Adrenal gland (tissue), 12 donors: ENCODE results near the gene RIMBP2. TPM values are rescaled to one million over a fixed set of nuclear protein-coding genes. Genes with fewer than 3 reads are reported as not detected.

ENCODE experiments used
- DNase-seq, 7 donors: peaks; one replicate each; pipeline ENCODE4 v3.0.0-alpha.2; 2019 to 2020
- H3K27ac ChIP-seq, 5 donors: fragments of 200-600 bp; sonication (generic) in 4 of 5; 1 replicate in 3 of 5; 2 replicates in 2 of 5; pipeline versions ENCODE4 v1.5.1 to v1.8.0; 2016 to 2020; ENCODE audit warnings: mild to moderate bottlenecking in 1 of 5
- H3K27me3 ChIP-seq: fragments of 200-600 bp; 2 replicates; pipeline ENCODE4 v1.8.0; 2021
- H3K36me3 ChIP-seq, 2 donors: fragments of 200-600 bp; replicated peaks in 1 of 2; 1 replicate in 1 of 2; 2 replicates in 1 of 2; pipeline versions ENCODE4 v1.5.1 to v1.8.0; 2018 to 2022
- H3K4me1 ChIP-seq, 2 donors: fragments of 200-600 bp; replicated peaks in 1 of 2; 1 replicate in 1 of 2; 2 replicates in 1 of 2; pipeline versions ENCODE4 v1.5.1 to v1.8.0; 2018 to 2021
- H3K4me3 ChIP-seq, 4 donors: fragments of 200-600 bp; sonication (generic) in 3 of 4; one replicate each; pipeline ENCODE4 v1.5.1; 2016 to 2018
- H3K9me3 ChIP-seq, 3 donors: fragments of 200-600 bp; sonication (generic) in 1 of 3; replicated peaks in 1 of 3; 1 replicate in 2 of 3; 2 replicates in 1 of 3; pipeline versions ENCODE4 v1.5.1 to v1.8.0; 2016 to 2021
- POLR2A ChIP-seq, 2 donors: fragments of 450-650 bp; IDR thresholded peaks; one replicate each; pipeline ENCODE4 v1.6.1; 2017; ENCODE audit warnings: antibody characterized with exemption in 2 of 2, mild to moderate bottlenecking in 2 of 2, moderate library complexity in 1 of 2
- WGBS, 4 donors: extraction: QIAGEN DNeasy Blood & Tissue Kit in 2 of 4; methylation state at CpG; one replicate each; pipeline versions ENCODE4 v1.1.5 to v1.1.7; 2013 to 2017; 5-methylcytosine and 5-hydroxymethylcytosine counted together
- intact Hi-C, 2 donors: fragments of 100-400 bp; cut with DNase I; formaldehyde crosslinking; loops; one replicate each; pipeline versions ENCODE4 v1.14.1 to v1.15.0; 2022 to 2023
- polyA plus RNA-seq, 3 donors: library from polyadenylated mRNA; stranded (reverse); fragments of 200-250 nt in 2 of 3; fragments of 350-450 nt in 1 of 3; fragmentation: Illumina TruSeq in 1 of 3; extraction: RNeasy Lipid Tissue Mini Kit (QIAGEN cat#74804) in 1 of 3; gene quantifications; one replicate each; pipeline ENCODE4 v1.2.3, GENCODE V29; 2013 to 2014
- total RNA-seq, 9 donors: library from RNA; depleted of rRNA in 4 of 9; stranded (reverse); fragments of >200 nt in 4 of 9; fragments of 120-200 nt in 1 of 9; fragmentation: NEBNext Ultra II Directional in 1 of 9; extraction: Animal tissue kit (Norgen Biotek cat#: 25700) in 1 of 9; gene quantifications; one replicate each; pipeline versions ENCODE4 v1.1.0 to v1.2.4, GENCODE V29; 2013 to 2023
- TF ChIP-seq, protein P1 (sequence below), 6 experiments: fragments of 450-650 bp in 4 of 6; fragments of 200-600 bp in 2 of 6; sonication (generic) in 1 of 6; IDR thresholded peaks; 1 replicate in 5 of 6; 2 replicates in 1 of 6; pipeline versions ENCODE4 v1.5.1 to v1.8.0; 2016 to 2021; ENCODE audit warnings: antibody characterized with exemption in 6 of 6, mild to moderate bottlenecking in 2 of 6, moderate library complexity in 1 of 6
- donor health status: healthy with polysubstance abuse.
- donor health status: Bipolar disorder and iron deficiency.
- donor health status: DM: yes; HTN: yes; CAD: no.
- donor health status: DM: no; HTN: no; CAD: no.
- donor health status: DM: no; HTN: no; CAD: no.
- donor health status: DM: yes; HTN: yes; CAD: no.

Gene RIMBP2
- total and polyA plus RNA-seq, 12 donors: 0.18 to 23.9 (median 6.3) TPM; not detected in 2

DNA sequence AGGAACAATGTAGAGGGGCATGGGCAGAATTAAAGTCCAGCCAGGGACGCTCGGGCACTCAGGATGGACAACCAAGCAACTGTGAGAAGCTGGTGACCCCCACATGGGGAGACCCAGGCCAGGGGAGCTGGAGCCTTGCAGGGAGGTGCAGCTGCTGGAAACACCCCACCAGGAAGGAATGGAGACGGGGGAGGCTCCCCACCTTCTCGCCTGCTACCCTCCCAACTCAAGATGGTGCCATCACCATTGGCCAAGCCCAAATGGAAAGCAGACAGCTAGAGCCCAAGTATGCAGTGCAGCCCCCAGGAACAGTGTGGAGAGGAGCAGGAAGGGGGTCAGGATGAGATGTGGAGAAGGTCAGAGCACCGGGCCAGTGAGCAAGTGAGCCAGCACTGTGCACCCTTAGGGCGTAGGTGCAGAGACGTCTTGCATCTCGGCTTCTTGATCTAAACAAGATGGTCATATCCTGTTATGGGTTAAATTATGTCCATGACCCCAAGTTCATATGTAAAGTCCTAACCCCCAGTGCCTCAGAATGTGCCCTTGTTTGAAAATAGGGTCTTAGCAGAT lies 159.5 kb downstream of the RIMBP2 start:
- no peak for DNase-seq
- H3K9me3 ChIP-seq: no peaks in the 10 kb centered on the region
- intact Hi-C loops: no loop called here
- no peaks in the 10 kb centered on the region for H3K27me3 ChIP-seq
- H3K4me3 ChIP-seq: no peak overlapping the region
- H3K4me1 ChIP-seq: no peaks in the 10 kb centered on the region
- H3K36me3 ChIP-seq: no peaks in the 10 kb centered on the region
- TF ChIP-seq, protein P1, sequence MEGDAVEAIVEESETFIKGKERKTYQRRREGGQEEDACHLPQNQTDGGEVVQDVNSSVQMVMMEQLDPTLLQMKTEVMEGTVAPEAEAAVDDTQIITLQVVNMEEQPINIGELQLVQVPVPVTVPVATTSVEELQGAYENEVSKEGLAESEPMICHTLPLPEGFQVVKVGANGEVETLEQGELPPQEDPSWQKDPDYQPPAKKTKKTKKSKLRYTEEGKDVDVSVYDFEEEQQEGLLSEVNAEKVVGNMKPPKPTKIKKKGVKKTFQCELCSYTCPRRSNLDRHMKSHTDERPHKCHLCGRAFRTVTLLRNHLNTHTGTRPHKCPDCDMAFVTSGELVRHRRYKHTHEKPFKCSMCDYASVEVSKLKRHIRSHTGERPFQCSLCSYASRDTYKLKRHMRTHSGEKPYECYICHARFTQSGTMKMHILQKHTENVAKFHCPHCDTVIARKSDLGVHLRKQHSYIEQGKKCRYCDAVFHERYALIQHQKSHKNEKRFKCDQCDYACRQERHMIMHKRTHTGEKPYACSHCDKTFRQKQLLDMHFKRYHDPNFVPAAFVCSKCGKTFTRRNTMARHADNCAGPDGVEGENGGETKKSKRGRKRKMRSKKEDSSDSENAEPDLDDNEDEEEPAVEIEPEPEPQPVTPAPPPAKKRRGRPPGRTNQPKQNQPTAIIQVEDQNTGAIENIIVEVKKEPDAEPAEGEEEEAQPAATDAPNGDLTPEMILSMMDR (IDR thresholded peaks at IDR 0.05): no peak
- no peak overlapping the region for H3K27ac ChIP-seq
- WGBS, 4 donors: 75 to 83% (median 80%) methylated on average over 6 to 8 of the region's 8 CpGs

- no peak overlapping the region for H3K4me3 ChIP-seq
- intact Hi-C loops: no loop called here
- H3K9me3 ChIP-seq: no peaks in the 10 kb centered on the region
- no peaks in the 10 kb centered on the region for H3K36me3 ChIP-seq
- no peaks in the 10 kb centered on the region for H3K4me1 ChIP-seq
- H3K27ac ChIP-seq: peak overlapping the region in 1 of 5 donors; percentile 13
- peak in 3 of 7 donors; percentile 21 to 87 (median 22) for DNase-seq
- no peak for TF ChIP-seq POLR2A (IDR thresholded peaks at IDR 0.05)
- WGBS, 4 donors: 35 to 51% (median 44%) methylated on average over 20 of the region's 20 CpGs
- no peaks in the 10 kb centered on the region for H3K27me3 ChIP-seq
Observed at GRCh38 chr12:130555628-130556485, 160.2 kb downstream of the RIMBP2 start.

GRCh38 chr12:130555221-130555620 lies 160.9 kb downstream of the RIMBP2 start:
- 33 to 62% (median 53%) methylated on average over 5 of the region's 5 CpGs for WGBS, 4 donors
- TF ChIP-seq, protein P1 (IDR thresholded peaks at IDR 0.05): no peak
- no peak for TF ChIP-seq POLR2A (IDR thresholded peaks at IDR 0.05)

GRCh38 chr12:130552483-130552996 lies 163.6 kb downstream of the RIMBP2 start:
- WGBS, 4 donors: 69 to 73% (median 69%) methylated on average over 7 of the region's 7 CpGs
- H3K4me1 ChIP-seq: no peaks in the 10 kb centered on the region
- H3K9me3 ChIP-seq: no peaks in the 10 kb centered on the region
- no peaks in the 10 kb centered on the region for H3K27me3 ChIP-seq
- H3K27ac ChIP-seq: no peak overlapping the region
- H3K36me3 ChIP-seq: no peaks in the 10 kb centered on the region
- DNase-seq: no peak
- TF ChIP-seq, protein P1 (IDR thresholded peaks at IDR 0.05): no peak
- TF ChIP-seq POLR2A (IDR thresholded peaks at IDR 0.05): no peak
- intact Hi-C loops: no loop called here
- no peak overlapping the region for H3K4me3 ChIP-seq

More at GRCh38 chr12:130555221-130555620, 160.9 kb downstream of the RIMBP2 start:
- no peak overlapping the region for H3K4me3 ChIP-seq
- no peaks in the 10 kb centered on the region for H3K9me3 ChIP-seq
- no peaks in the 10 kb centered on the region for H3K27me3 ChIP-seq
- no peaks in the 10 kb centered on the region for H3K4me1 ChIP-seq
- no peaks in the 10 kb centered on the region for H3K36me3 ChIP-seq
- peak overlapping the region in 1 of 5 donors; percentile 13 for H3K27ac ChIP-seq
- intact Hi-C loops: no loop called here
- DNase-seq: no peak
